GDM1 (cell line): ENCODE results near the gene NATD1.
"Not testable (repeated sequence)": the region's sequence is repeated elsewhere in the genome, so short reads cannot be mapped to it uniquely, and the experiment has no call there.

ENCODE experiments used
- DNase-seq: peaks from one replicate; lab custom pipeline; 2025; lab: John Stamatoyannopoulos, UW

Gene NATD1

GRCh38 chr17:21194226-21194625, 59.0 kb downstream of the NATD1 start:
- no peak for DNase-seq

- DNase-seq: no peak
Observed at GRCh38 chr17:21193031-21193430, 60.2 kb downstream of the NATD1 start.

- not testable (repeated sequence) for DNase-seq
Observed at GRCh38 chr17:21192414-21192813, 60.8 kb downstream of the NATD1 start.

GRCh38 chr17:21191698-21192097, 61.5 kb downstream of the NATD1 start:
- no peak for DNase-seq

GRCh38 chr17:21190078-21190477, 63.1 kb downstream of the NATD1 start:
- DNase-seq: no peak

- DNase-seq: no peak
Observed at GRCh38 chr17:21189361-21189760, 63.8 kb downstream of the NATD1 start.
